GM12874 (cell line): ENCODE measurements around the gene SLC37A2.

Source experiments
- CTCF ChIP-seq: IDR thresholded peaks from 2 replicates; pipeline ENCODE4 v1.5.1; 2011; ENCODE audit warnings: low read depth, mild to moderate bottlenecking, control low read depth, low read length, moderate library complexity; ENCODE audit not compliant: insufficient read depth

SLC37A2 gene

GRCh38 chr11:125082040-125082439 is 18.9 kb downstream of the SLC37A2 start:
- no peak for TF ChIP-seq CTCF

- TF ChIP-seq CTCF, result no peak
Observed at GRCh38 chr11:125082611-125083311, 19.7 kb downstream of the SLC37A2 start.

GRCh38 chr11:125083312-125084056 is 20.4 kb downstream of the SLC37A2 start:
- no peak for TF ChIP-seq CTCF

GRCh38 chr11:125084057-125084416 is 20.9 kb downstream of the SLC37A2 start:
- no peak for TF ChIP-seq CTCF

- no peak for TF ChIP-seq CTCF
Observed at GRCh38 chr11:125084761-125085231, 21.7 kb downstream of the SLC37A2 start.

- no peak for TF ChIP-seq CTCF
Observed at GRCh38 chr11:125085301-125086081, 22.4 kb downstream of the SLC37A2 start.
